Colon (tissue), 2 donors: ENCODE measurements around the gene PRDX5.

Source experiments
- FAIRE-seq: peaks from 2 replicates; lab custom pipeline; 2012; peaks lifted over from hg19 to GRCh38; lab: Jason Lieb, UNC
- donor health status: control.
- donor health status: control.

The PRDX5 gene

DNA sequence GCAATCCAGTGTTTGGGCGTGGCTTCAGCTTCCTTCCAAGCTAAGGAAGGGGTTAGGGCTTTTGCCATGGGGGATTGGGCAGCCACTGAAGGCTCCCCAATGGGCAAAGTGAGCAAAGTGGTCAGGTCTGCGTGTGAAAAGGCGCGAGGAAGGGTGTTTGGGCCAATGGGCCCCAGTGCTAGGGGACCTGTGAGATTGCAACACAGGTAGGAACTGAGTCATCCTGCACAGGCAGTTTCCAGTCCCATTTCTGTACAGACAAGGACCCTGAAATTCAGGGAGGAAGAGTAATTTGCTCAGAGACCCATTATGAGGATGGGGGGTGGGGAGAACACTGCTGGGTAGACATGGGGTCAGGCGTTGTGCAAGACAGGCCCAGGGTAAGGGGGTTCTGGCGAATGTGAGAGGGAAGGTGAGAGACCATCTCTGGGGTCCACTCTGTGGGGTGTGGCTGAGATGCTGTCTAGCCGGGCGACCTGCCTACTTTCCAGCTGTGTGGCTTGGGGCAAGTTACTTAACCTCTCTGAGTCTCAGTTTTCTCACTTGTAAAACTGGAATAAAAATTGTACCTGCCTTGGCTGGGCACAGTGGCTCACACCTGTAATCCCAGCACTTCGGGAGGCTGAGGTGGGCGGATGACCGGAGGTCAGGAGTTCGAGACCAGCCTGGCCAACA, 29.4 kb downstream of the PRDX5 start:
- no peak for FAIRE-seq

DNA sequence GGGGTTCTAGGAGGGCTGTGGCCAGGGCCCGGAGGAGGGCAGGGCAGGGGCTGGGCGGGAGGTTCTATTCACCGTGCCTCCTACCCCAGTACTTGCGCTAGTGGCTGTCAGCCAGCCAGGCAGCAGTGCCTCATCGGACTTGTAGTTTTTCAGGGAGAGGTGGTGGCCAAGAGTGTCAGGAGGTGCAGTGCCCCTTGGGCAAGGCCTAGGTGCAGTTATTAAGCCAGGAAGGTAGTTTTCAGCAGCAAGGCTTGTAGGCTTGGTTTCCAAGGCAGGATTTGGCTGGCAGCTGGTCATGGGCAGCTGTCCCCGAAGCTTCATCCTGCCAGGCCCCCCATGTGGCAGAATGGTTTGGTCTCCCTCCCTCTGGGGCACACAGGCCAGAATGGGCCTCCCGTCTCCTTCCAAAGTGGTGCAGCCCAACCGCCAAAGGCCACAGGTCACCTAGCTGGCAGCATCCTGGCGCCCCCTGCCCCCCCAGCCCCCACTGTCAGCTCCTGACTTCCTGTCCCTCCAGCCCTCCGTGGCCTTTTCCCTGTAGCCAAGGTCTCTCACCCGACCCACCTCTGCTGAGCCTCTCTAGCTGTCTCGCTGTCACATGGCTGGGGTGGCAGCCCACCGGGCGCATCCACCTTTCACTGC, 30.6 kb downstream of the PRDX5 start:
- FAIRE-seq: no peak

DNA sequence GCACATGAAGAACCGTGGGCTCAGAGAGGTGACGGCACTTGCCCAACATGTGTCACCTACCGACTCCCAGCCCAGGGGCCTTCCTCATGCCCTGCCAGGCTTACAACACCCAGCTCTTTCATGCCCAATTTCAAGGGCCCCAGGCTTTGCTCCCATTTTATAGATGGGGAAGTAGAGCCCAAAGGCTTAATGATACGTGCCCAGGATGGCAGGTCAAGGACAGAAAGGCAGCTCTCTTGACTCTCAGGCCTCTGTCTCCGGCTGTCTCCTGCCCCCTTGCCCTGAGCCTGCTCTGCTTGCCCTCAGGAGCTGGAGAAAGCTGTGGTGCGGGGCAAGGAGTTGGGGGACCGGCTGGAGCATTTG, 31.1 kb downstream of the PRDX5 start:
- no peak for FAIRE-seq

DNA sequence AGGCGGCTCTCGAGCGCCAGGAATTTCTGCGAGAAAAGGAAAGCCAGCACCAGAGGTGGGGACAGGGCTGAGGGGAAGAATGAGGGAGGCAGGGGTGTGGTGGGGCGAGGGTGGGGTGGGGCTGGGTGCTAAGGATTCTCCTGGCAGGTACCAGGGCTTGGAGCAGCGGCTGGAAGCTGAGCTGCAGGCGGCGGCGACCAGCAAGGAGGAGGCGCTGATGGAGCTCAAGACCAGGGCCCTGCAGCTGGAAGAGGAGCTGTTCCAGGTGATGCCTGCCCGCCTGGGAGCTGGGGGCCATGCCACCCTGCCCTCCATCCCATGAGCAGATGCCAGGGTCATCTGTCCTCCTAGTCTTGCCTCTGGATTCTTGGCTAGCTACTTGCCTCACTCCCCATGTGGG, 31.5 kb downstream of the PRDX5 start:
- FAIRE-seq: no peak

DNA sequence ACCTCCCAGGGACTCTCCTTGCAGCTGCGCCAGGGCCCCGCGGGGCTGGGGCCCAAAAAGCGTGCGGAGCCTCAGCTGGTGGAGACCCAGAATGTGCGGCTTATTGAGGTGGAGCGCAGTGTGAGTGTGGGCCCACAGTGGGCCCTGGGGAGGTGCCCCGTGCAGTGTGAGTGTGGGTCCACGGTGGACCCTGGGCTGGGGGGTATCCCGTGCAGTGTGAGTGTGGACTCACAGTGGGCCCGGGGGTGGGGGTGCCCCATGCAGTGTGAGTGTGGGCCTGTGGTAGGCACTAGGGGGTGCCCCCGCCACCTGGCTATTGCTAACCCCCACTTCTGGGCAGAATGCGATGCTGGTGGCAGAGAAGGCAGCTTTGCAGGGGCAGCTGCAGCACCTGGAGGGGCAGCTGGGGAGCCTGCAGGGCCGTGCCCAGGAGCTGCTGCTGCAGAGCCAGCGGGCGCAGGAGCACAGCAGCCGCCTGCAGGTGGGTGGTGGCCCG, 33.3 kb downstream of the PRDX5 start:
- FAIRE-seq: no peak

DNA sequence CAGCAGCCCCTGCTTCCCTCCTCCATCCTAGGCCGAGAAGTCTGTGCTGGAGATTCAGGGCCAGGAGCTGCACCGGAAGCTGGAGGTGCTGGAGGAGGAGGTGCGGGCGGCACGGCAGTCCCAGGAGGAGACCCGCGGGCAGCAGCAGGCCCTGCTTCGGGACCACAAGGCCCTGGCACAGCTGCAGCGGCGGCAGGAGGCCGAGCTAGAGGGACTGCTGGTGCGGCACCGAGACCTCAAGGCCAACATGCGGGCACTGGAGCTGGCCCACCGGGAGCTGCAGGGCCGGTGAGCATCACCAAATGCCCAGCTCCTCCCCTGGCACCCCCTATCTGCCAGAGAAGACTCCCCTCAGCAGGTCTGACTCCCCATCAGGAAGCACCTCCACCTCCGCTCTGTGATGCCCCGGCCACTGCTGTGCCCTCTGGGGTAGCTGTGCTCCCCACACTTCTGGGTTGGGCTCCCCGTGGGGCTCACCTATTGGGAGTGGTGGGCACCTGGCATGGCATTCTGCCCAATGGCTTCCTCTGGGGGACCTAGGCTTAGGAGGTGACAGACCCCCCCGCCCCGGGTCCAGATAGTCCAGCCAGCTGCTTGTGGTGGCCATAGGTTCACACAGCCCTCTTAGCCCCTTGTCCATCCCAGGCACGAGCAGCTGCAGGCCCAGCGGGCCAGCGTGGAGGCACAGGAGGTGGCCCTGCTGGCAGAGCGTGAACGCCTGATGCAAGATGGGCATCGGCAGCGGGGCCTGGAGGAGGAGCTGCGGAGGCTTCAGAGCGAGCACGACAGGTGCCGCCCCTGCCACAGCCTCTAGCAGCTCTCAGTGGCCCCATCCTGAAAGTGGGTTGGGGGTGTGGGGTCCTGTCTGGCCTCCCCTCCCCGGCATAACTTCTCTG, 34.4 kb downstream of the PRDX5 start:
- no peak for FAIRE-seq

DNA sequence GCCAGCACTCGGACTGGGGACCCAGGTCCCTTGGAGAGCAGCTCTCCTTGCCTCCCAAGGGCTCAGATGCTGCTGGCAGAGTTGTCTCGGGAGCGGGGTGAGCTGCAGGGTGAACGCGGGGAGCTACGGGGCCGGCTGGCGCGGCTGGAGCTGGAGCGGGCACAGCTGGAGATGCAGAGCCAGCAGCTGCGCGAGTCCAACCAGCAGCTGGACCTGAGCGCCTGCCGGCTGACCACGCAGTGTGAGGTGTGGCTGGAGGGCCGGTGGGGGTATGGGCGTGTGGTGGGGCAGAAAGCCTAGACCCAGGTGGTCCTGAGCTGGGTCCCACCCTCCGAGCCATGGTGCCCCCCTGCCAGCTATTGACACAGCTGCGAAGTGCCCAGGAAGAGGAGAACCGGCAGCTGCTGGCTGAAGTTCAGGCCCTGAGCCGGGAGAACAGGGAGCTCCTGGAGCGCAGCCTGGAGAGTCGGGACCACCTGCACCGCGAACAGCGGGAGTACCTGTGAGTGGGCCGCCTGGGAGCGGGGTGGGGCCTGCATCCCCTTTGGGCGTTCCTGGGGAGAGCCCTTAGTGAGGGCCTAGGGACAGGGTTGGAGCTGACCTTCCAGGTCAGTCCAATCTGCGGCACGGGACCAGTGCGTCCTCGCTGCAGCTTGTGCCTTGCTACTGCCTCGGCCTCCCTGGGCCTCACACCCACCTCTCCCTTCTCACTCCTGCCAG, 35.2 kb downstream of the PRDX5 start:
- no peak for FAIRE-seq

DNA sequence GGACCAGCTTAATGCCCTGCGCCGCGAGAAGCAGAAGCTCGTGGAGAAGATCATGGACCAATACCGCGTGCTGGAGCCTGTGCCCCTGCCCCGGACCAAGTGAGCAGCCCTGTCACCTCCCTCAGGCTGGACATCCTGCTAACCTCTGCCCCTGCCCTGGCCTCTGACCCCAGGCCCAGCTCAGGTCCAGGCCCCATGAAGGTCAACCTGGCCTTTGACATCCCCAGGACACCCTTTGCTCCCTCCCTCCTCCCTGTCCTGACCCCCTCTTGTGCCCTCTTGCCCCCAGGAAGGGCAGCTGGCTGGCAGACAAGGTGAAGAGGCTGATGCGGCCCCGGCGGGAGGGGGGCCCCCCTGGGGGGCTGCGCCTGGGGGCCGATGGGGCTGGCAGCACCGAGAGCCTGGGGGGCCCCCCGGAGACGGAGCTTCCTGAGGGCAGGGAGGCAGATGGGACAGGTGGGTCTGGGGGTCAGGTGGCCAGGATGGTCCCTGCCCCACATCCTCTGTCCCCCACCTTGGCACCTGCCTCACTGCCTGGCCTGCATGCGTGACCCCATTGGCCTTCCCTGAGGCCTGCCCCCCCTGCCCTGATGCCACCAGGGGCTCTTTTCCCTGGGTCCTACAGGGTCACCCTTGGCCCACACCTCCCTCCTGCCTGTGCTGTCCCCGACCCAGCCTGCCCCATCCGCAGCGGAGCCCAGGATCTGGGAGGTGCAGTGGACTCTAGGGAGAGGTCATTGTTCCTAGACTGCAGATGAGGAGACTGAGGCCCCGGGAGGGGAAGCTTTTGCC, 36.0 kb downstream of the PRDX5 start:
- FAIRE-seq: no peak

DNA sequence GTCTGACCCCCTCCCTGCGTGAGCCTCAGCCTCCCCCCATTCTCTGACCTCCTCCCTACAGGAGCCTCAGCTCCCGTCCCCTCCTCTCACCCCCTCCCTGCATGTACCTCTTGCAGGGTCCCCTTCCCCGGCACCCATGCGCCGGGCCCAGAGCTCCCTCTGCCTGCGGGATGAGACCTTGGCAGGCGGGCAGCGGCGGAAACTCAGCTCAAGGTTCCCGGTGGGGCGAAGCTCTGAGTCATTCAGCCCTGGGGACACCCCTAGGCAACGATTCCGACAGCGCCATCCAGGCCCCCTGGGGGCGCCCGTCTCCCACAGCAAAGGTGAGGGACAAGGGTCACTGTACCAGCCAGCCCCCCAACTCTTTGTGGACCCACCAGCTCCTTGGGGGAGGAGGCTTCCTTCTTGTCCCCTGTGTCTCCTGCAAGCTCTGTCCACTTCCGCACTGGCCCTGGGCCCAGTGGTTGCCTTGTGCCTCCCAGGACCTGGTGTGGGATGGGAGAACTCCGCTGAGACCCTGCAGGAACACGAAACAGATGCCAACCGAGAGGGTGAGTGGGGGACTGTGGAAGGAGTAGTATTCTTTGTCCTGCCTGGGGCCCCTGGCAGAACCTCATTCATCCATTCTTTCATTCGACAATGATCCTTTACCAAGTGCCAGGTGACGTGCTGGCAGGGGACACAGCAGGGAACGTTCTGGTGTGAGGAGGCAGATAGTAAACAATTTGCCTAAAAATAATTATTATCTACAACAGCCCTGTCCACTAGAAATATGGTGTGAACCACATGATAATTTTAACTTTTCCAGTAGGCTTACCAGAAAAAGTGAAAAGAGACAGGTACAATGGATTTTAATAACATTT, 37.4 kb downstream of the PRDX5 start:
- no peak for FAIRE-seq

DNA sequence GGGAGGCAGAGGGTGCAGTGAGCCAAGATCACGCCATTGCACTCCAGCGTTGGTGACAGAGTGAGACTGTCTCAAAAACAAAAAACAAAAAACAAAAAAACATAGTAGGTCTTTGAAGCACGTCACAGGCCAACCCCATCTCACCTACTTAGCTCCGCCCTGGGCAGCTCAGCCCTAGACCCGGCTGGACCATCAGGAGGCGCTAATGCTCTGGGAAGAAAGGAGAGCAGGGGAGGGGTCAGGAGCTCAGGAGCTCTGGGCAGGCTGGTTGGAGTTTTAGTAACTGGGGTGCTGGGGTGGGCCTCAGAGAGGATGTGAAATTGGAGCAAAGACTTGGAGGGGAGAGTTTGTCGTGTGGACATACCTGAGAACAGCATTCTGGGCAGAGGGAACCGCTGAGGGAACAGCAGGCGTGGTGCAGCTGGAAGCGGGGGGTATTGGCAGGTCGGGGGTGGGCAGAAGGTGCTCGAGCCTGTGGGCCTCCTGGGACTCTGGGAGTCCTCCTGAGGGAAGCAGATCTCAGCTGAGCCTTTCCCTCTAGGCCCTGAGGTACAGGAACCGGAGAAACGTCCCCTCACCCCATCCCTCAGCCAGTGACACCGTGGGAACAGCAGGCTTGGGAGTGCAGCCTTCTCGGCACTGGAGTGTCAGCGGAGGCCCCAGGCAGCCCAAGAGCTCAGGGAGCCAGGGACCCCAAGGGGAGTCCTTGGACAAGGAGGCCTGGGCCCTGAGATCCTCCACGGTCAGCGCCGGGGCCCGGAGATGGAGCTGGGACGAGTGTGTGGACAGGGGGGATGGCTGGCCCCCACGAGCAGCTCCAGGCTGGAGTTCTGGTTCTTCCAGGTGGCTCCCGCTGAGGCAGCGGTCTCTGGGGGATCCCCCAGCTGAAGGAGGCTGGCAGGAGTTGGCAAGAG, 38.8 kb downstream of the PRDX5 start:
- FAIRE-seq: no peak

DNA sequence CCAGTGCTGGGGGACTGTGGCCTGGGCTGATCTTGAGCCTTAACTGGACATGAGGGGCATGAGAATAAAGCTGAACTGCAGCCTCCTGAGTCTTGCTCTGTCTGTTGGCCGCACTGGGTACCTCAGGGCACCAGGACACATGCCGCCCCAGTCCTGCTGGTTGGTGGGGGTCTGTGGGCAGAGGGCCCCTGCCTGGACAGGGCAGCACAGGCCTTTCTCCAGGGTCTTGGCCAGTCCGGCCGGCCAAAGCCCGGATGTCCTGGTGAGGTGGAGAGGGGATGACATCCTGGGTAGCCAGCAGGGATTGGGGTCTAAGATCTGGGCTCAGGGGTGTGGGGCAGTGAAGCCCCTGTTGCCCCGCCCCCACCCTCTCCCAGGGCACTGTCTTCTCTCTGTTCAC, 39.5 kb downstream of the PRDX5 start:
- FAIRE-seq: no peak

DNA sequence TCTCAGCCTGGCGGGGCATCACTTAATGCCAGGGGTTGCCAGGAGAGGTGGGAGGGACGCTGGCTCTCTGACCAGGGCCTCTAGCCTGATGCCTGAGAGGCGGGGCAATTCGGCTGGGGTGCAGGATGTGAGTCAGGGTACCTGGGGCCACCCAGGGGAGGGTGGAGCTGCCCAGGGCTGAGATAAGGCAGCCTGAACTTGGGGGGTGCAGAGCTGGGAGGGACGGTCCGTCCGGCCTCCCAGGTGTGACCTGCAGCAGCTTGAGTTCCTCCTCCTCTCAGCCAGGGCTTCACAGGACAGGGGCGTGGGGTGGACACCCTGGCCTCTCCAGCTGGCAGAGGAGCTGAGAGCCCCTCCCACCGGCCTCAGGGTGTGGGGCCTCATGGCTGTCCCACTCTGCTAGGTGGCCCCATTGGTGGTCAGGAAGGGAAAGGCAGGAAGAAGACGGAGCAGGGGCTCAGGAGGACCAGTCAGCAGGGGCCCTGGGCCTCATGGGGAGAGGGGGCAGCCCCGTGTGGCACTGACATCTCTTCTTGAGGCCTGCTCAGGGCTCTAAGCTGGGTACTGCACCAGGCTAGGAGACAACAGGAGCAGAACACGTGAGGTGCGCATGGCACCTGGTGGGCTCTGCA, 40.1 kb downstream of the PRDX5 start:
- no peak for FAIRE-seq

DNA sequence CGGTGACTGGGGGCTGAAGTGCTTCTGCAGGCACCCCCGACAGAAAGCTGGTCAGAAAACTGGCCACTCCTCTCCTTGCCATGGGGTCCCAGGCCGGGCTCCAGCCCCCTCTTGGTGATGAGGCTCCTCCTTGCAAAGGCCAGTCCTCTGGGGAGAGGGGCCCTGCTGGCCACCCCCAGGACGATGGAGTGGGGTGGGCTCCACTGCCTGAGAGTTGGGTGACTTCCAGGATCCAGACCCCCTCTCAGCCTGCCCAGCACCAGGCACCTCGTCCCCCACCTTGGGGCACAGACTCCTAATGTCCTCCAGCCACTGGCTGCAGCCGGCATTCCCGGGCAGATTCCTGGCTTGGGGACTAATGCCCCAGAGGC, 40.6 kb downstream of the PRDX5 start:
- no peak for FAIRE-seq

DNA sequence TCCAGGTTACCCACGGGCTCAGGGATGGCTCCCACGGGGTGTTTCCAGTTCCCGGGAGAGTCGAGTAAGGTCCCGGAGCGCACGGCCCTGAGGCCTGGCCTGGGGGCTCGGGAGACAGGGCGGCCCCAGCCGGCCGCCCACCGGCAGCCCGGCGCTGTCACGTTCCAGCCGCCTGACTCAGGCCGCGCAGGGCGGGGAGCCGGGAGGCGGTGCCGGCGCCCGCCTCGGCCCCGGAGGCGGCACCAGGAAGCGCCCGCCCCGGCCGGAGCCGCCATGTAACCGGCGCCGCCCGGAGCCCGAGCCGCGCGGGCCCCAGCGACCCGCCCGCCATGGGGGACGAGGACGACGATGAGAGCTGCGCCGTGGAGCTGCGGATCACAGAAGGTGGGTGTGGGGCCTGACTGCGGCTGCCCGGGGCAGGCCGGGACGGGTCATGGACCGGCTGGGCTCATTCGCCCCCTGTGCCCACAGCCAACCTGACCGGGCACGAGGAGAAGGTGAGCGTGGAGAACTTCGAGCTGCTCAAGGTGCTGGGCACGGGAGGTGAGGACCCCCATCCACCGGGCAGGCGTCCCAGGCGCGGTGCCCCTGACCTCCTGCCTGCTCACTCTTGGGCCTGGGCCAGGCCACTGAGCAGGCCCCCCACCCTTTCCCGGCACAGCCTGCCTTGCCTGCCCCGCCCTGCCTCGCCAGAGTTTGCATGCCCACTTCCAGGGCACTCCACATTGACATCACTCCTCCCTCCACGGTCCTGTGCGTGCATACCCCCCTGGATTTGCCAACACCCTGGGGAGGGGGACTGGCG, 41.2 kb downstream of the PRDX5 start, which contains the start of gene RPS6KA4:
Gene RPS6KA4, plus strand, starts transcription at position 256 of the 805 bp plus-strand sequence. Its CDS starts 74 bp downstream, at position 330.
- FAIRE-seq: no peak

DNA sequence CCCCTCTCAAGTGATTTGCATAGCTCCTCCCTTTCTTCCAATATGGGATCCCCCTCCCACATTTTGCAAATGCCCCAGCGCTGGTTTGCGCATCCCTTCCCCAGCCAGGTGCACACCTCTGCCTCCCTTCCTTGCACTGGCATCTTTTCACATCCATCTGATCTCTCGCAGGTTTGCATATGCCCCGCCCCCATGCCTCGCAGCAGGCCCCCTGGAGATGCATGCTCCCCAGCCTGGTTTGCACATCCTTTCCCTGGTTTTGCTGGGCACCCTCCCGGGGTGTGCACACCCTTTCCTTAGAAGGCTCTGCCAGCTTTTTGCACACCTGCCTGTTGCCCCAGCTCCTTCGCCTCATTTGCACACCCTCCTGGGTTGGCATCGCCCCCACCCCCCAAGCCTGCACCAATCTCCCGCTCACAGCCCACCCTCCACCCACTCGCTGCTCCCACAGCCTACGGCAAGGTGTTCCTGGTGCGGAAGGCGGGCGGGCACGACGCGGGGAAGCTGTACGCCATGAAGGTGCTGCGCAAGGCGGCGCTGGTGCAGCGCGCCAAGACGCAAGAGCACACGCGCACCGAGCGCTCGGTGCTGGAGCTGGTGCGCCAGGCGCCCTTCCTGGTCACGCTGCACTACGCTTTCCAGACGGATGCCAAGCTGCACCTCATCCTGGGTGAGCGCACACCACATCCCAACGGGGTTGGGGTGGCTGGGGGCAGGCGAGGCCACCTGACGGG, 42.0 kb downstream of the PRDX5 start:
- FAIRE-seq: no peak

DNA sequence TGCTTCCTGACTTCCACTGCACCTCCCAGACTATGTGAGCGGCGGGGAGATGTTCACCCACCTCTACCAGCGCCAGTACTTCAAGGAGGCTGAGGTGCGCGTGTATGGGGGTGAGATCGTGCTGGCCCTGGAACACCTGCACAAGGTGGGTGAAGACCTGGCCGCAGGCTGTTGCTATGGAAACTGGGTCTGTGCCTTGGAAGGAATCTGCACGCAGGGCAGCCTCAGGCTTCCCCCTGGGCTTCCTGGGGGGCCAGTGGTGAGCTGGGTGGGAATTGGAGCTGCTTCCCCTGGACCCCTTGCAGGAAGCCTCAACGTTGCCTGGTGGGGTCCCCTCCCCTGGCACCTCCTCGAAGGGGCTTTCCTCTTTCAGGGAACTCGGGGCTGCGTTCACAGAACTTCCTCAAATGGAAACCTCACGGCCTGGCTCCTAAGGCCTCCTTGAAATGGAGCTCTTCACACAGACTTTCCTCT, 42.6 kb downstream of the PRDX5 start:
- FAIRE-seq: no peak

DNA sequence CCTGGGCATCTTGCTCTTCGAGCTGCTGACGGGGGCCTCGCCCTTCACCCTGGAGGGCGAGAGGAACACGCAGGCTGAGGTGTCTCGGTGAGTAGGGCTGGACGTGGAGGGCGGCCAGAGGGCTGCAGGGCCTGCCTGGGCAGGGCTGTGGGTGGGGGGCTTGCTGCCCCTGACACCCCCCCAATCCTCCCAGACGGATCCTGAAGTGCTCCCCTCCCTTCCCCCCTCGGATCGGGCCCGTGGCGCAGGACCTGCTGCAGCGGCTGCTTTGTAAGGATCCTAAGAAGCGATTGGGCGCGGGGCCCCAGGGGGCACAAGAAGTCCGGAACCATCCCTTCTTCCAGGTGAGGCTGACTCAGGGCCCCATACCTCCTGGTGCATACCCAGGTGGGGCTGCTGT, 43.7 kb downstream of the PRDX5 start:
- FAIRE-seq: no peak
